Measurements from ENCODE around the gene EXOSC5. TPM values are rescaled to one million over a fixed set of nuclear protein-coding genes. Genes with fewer than 3 reads are reported as not detected.
"Not testable (repeated sequence)": the region's sequence is repeated elsewhere in the genome, so short reads cannot be mapped to it uniquely, and the experiment has no call there.

The EXOSC5 gene
- total RNA-seq, 1 donor from 2014 or later = 30.3 TPM

- Histone ChIP-seq H3K4me3 (no peak overlapping the region), H3K36me3 (peaks cover 16 to 28% of the 10 kb centered on the region in 2 donors), H3K4me1 (no peaks in the 10 kb centered on the region), H3K9me3 (no peaks in the 10 kb centered on the region), H3K27me3 (no peaks in the 10 kb centered on the region), H3K27ac (no peak overlapping the region)
- no peak for TF ChIP-seq CTCF (IDR thresholded peaks at IDR 0.05)
- DNase-seq (ENCODE audit: low spot score in 2 of 2) = no peak
- intact Hi-C loops (cut with DNase I) = no loop called here
Measured at GRCh38 chr19:41392775-41393174, 4.4 kb downstream of the EXOSC5 start.

GRCh38 chr19:41391618-41392017, 5.5 kb downstream of the EXOSC5 start:
- intact Hi-C loops (cut with DNase I) = no loop called here
- no peak for DNase-seq (ENCODE audit: low spot score in 2 of 2)
- no peak overlapping the region for H3K27ac ChIP-seq
- H3K36me3 ChIP-seq = peaks cover 23 to 32% of the 10 kb centered on the region in 2 donors
- no peaks in the 10 kb centered on the region for H3K4me1 ChIP-seq
- H3K4me3 ChIP-seq = no peak overlapping the region
- no peaks in the 10 kb centered on the region for H3K9me3 ChIP-seq
- no peak for TF ChIP-seq CTCF (IDR thresholded peaks at IDR 0.05)
- no peaks in the 10 kb centered on the region for H3K27me3 ChIP-seq

- Histone ChIP-seq H3K27me3 (no peaks in the 10 kb centered on the region), H3K4me3 (no peak overlapping the region), H3K9me3 (no peaks in the 10 kb centered on the region), H3K27ac (no peak overlapping the region), H3K36me3 (peaks cover 29 to 51% of the 10 kb centered on the region in 2 donors), H3K4me1 (no peaks in the 10 kb centered on the region)
- intact Hi-C loops (cut with DNase I) = no loop called here
- no peak for TF ChIP-seq CTCF (IDR thresholded peaks at IDR 0.05)
- no peak for DNase-seq (ENCODE audit: low spot score in 2 of 2)
Measured at GRCh38 chr19:41386442-41386841, 10.7 kb downstream of the EXOSC5 start.

GRCh38 chr19:41384351-41384750, 12.8 kb downstream of the EXOSC5 start:
- Histone ChIP-seq H3K4me1 (no peaks in the 10 kb centered on the region), H3K27ac (no peak overlapping the region), H3K9me3 (no peaks in the 10 kb centered on the region), H3K27me3 (no peaks in the 10 kb centered on the region), H3K4me3 (no peak overlapping the region), H3K36me3 (peaks cover 18 to 36% of the 10 kb centered on the region in 2 donors)
- intact Hi-C loops (cut with DNase I) = no loop called here
- DNase-seq (ENCODE audit: low spot score in 2 of 2) = no peak
- TF ChIP-seq CTCF (IDR thresholded peaks at IDR 0.05) = no peak

- H3K4me1 ChIP-seq; H3K27me3 ChIP-seq; intact Hi-C loops (cut with DNase I); H3K27ac ChIP-seq; DNase-seq (ENCODE audit: low spot score in 2 of 2); H3K4me3 ChIP-seq; H3K9me3 ChIP-seq: not testable (repeated sequence)
- peaks cover 10 to 24% of the 10 kb centered on the region in 2 donors for H3K36me3 ChIP-seq
Measured at GRCh38 chr19:41381536-41381935, 15.6 kb downstream of the EXOSC5 start.

GRCh38 chr19:41377977-41378709, 19.0 kb downstream of the EXOSC5 start:
- H3K9me3 ChIP-seq = no peaks in the 10 kb centered on the region
- H3K36me3 ChIP-seq = peaks cover 0 to 10% of the 10 kb centered on the region in 2 donors
- no peak overlapping the region for H3K27ac ChIP-seq
- intact Hi-C loops (cut with DNase I) = loop anchor here (2.0 kb wide), 1 partner anchor 23 kb away; no protein-coding TSS in a partner anchor
- no peak for DNase-seq (ENCODE audit: low spot score in 2 of 2)
- H3K4me3 ChIP-seq = no peak overlapping the region
- H3K4me1 ChIP-seq = peaks cover 0 to 14% of the 10 kb centered on the region in 2 donors
- TF ChIP-seq CTCF (IDR thresholded peaks at IDR 0.05) = no peak
- no peaks in the 10 kb centered on the region for H3K27me3 ChIP-seq

Measured in ascending aorta (tissue), 2 donors.